ENCODE data around the gene RGP1. TPM values are rescaled to one million over a fixed set of nuclear protein-coding genes. Genes with fewer than 3 reads are reported as not detected.
A peak's percentile ranks its signal among the peaks of the same experiment; 100 is the strongest.

Gene RGP1
- polyA plus RNA-seq, 3 donors, result 2.3 to 9.0 (median 3.3) TPM

- Histone ChIP-seq H3K9ac (ENCODE audit: insufficient read depth, low read length, poor library complexity, severe bottlenecking) (no peak overlapping the region), H3K27me3 (ENCODE audit: control insufficient read depth in 2 of 2, insufficient read depth in 2 of 2, low read length in 2 of 2) (peaks cover 0 to 13% of the 10 kb centered on the region in 2 donors), H3K79me2 (ENCODE audit: insufficient read depth, low read length) (no peaks in the 10 kb centered on the region), H4K20me1 (ENCODE audit: insufficient read depth, low read length) (no peaks in the 10 kb centered on the region), H3K27ac (ENCODE audit: low read depth in 1 of 2, low read length in 2 of 2) (no peak overlapping the region), H3K36me3 (replicated peaks in 1 of 2; ENCODE audit: control insufficient read depth in 1 of 2, insufficient read depth in 2 of 2, low read length in 2 of 2) (no peaks in the 10 kb centered on the region), H3K9me3 (replicated peaks in 1 of 2; ENCODE audit: control insufficient read depth in 1 of 2, insufficient read depth in 1 of 2, low read length in 2 of 2) (no peaks in the 10 kb centered on the region), H3K4me1 (ENCODE audit: control insufficient read depth in 1 of 2, insufficient read depth in 2 of 2, low read length in 2 of 2) (no peaks in the 10 kb centered on the region), H3K4me2 (replicated peaks; ENCODE audit: extremely low read depth, low read length, poor library complexity, severe bottlenecking) (no peak overlapping the region), H2AFZ (ENCODE audit: insufficient read depth, low read depth, low read length, poor library complexity, severe bottlenecking) (no peak overlapping the region), H3K4me3 (replicated peaks in 1 of 3; ENCODE audit: low read depth in 2 of 3, low read length in 3 of 3) (no peak overlapping the region)
- no peak for TF ChIP-seq CTCF (IDR thresholded peaks at IDR 0.05)
- Mint-ChIP-seq H3K9me3 (peaks cover 0 to 4% (median 0%) of the 10 kb centered on the region in 7 donors), H3K27ac (no peak overlapping the region), H3K27me3 (ENCODE audit: low read depth in 3 of 3) (peaks cover 15 to 23% (median 15%) of the 10 kb centered on the region in 3 donors), H3K4me3 (no peak overlapping the region), H3K36me3 (peaks cover 0 to 1% of the 10 kb centered on the region in 2 donors), H3K4me1 (peaks cover 11% of the 10 kb centered on the region)
- intact Hi-C loops (cut with micrococcal nuclease), result loop anchor here (1.0 to 5.0 kb wide), 2 partner anchors 92 kb away; no protein-coding TSS in a partner anchor
- 62% methylated on average over 4 of the region's 4 CpGs for WGBS (ENCODE audit: insufficient coverage)
- no peak for DNase-seq
Measured at GRCh38 chr9:35790025-35790384, 40.9 kb downstream of the RGP1 start.

DNA sequence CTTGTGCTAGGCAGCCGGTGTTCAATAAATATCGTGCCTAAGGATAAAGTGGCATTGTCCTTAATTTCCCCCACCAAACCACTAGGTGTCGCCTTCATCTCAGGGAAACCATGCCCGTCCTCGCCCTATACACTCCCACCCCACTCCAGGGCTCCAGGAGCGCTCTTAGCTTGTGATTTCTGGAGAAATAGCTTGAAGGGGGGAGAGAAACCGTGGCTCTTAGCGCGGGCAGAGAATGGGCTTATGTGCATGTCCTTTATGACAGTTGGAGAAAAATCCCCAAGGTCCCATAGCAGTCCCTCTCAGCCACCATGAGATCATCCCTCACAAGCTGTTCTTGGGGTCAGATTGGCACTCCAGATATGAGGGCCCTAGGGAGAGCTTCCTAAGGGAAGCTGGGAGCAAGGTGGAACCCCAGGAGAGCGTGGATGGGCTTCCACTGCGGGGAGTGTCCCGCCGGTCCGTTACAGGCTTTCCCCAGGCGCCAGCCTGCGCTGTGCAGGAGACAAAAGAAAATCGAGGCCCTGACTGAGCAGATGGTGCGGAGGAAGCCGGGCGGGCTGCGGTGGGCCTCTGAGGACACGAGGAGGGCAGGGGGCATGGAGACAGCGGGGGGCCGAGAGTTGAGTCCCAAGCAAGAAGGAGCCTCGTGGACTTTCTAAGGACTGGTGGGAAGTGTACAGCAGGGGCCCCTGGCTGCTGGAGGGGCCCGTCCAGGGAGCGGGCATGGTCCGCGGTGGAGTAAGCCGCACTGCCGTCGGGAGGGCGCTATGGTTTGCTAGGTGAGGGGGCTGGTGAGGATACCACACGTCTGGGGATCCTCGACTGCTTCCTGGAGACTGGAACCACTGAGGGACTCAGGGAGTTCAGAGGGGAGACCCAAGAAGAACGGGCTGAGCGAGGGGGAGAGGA lies 41.6 kb downstream of the RGP1 start:
- TF ChIP-seq CTCF (IDR thresholded peaks at IDR 0.05), result peak; percentile 82
- intact Hi-C loops (cut with micrococcal nuclease), result loop anchor here (1.0 to 5.0 kb wide), 2 partner anchors 92 kb away; no protein-coding TSS in a partner anchor
- no peaks in the 10 kb centered on the region for H3K9me3 ChIP-seq (replicated peaks in 1 of 2; ENCODE audit: control insufficient read depth in 1 of 2, insufficient read depth in 1 of 2, low read length in 2 of 2)
- H3K27ac ChIP-seq (ENCODE audit: low read depth in 1 of 2, low read length in 2 of 2), result no peak overlapping the region
- no peak overlapping the region for H3K9ac ChIP-seq (ENCODE audit: insufficient read depth, low read length, poor library complexity, severe bottlenecking)
- H3K79me2 ChIP-seq (ENCODE audit: insufficient read depth, low read length), result no peaks in the 10 kb centered on the region
- 80% methylated on average over 26 of the region's 37 CpGs for WGBS (ENCODE audit: insufficient coverage)
- H3K4me2 ChIP-seq (replicated peaks; ENCODE audit: extremely low read depth, low read length, poor library complexity, severe bottlenecking), result peak overlapping the region; percentile 35
- peaks cover 15 to 23% (median 15%) of the 10 kb centered on the region in 3 donors for H3K27me3 Mint-ChIP-seq (ENCODE audit: low read depth in 3 of 3)
- peaks cover 0 to 1% of the 10 kb centered on the region in 2 donors for H3K36me3 Mint-ChIP-seq
- DNase-seq, result peak; percentile 52 to 64 (median 62)
- H4K20me1 ChIP-seq (ENCODE audit: insufficient read depth, low read length), result no peaks in the 10 kb centered on the region
- peaks cover 0 to 4% (median 0%) of the 10 kb centered on the region in 7 donors for H3K9me3 Mint-ChIP-seq
- H3K27me3 ChIP-seq (ENCODE audit: control insufficient read depth in 2 of 2, insufficient read depth in 2 of 2, low read length in 2 of 2), result peaks cover 0 to 13% of the 10 kb centered on the region in 2 donors
- H2AFZ ChIP-seq (ENCODE audit: insufficient read depth, low read depth, low read length, poor library complexity, severe bottlenecking), result no peak overlapping the region
- H3K4me3 Mint-ChIP-seq, result peak overlapping the region; percentile 34 to 74
- no peaks in the 10 kb centered on the region for H3K36me3 ChIP-seq (replicated peaks in 1 of 2; ENCODE audit: control insufficient read depth in 1 of 2, insufficient read depth in 2 of 2, low read length in 2 of 2)
- H3K27ac Mint-ChIP-seq, result no peak overlapping the region
- no peaks in the 10 kb centered on the region for H3K4me1 ChIP-seq (ENCODE audit: control insufficient read depth in 1 of 2, insufficient read depth in 2 of 2, low read length in 2 of 2)
- H3K4me3 ChIP-seq (replicated peaks in 1 of 3; ENCODE audit: low read depth in 2 of 3, low read length in 3 of 3), result no peak overlapping the region
- peaks cover 11% of the 10 kb centered on the region for H3K4me1 Mint-ChIP-seq

Data from CD14-positive monocyte (primary cell).